Type B pancreatic cell (in vitro differentiated cells): Measurements from ENCODE around the gene DNAH14. TPM values are rescaled to one million over a fixed set of nuclear protein-coding genes. Genes with fewer than 3 reads are reported as not detected.
"Not testable (repeated sequence)": the region's sequence is repeated elsewhere in the genome, so short reads cannot be mapped to it uniquely, and the experiment has no call there.

ENCODE experiments used
- DNase-seq: peaks from one replicate; pipeline ENCODE4 v3.0.0; 2021; ENCODE audit warnings: mixed read lengths; ENCODE audit not compliant: unreplicated experiment; ENCODE audit errors: extremely low spot score
- H3K27ac Mint-ChIP-seq: 2 replicates; pipeline ENCODE4 v1.8.0; 2021; ENCODE audit warnings: mild to moderate bottlenecking, mixed read lengths
- H3K27me3 Mint-ChIP-seq: 2 replicates; pipeline ENCODE4 v1.8.0; 2021; ENCODE audit warnings: mixed read lengths
- H3K36me3 Mint-ChIP-seq: 2 replicates; pipeline ENCODE4 v1.8.0; 2021; ENCODE audit warnings: mixed read lengths
- H3K4me1 Mint-ChIP-seq: one replicate; pipeline ENCODE4 v1.8.0; 2021; ENCODE audit warnings: mixed read lengths; ENCODE audit not compliant: unreplicated experiment
- H3K4me3 Mint-ChIP-seq: 2 replicates; pipeline ENCODE4 v1.8.0; 2021; ENCODE audit warnings: mild to moderate bottlenecking, mixed read lengths
- H3K9me3 Mint-ChIP-seq: 2 replicates; pipeline ENCODE4 v1.8.0; 2021; ENCODE audit warnings: mixed read lengths
- CTCF ChIP-seq: fragments of 200-600 bp; sonication (generic); conservative IDR thresholded peaks from 2 replicates; pipeline ENCODE4 v1.5.0; 2021; ENCODE audit warnings: antibody characterized with exemption, mild to moderate bottlenecking
- total RNA-seq: library from RNA; stranded (reverse); gene quantifications from 2 replicates; pipeline ENCODE4 v1.2.1, GENCODE V29; 2021; ENCODE audit warnings: low replicate concordance

DNAH14 gene
- total RNA-seq, 1 donor from 2014 or later, result 42.1 TPM

- Mint-ChIP-seq H3K27ac (no peak overlapping the region), H3K9me3 (no peaks in the 10 kb centered on the region), H3K36me3 (no peaks in the 10 kb centered on the region), H3K27me3 (no peaks in the 10 kb centered on the region), H3K4me3 (no peak overlapping the region), H3K4me1 (peaks cover 4% of the 10 kb centered on the region)
- no peak for DNase-seq
- peak; percentile 86 for TF ChIP-seq CTCF
These were observed 6.9 kb upstream of the DNAH14 start for GRCh38 chr1:224922404-224923164.

GRCh38 chr1:224923726-224924125, 5.7 kb upstream of the DNAH14 start:
- no peak for DNase-seq
- H3K36me3 Mint-ChIP-seq, result no peaks in the 10 kb centered on the region
- H3K4me3 Mint-ChIP-seq, result no peak overlapping the region
- no peaks in the 10 kb centered on the region for H3K9me3 Mint-ChIP-seq
- peaks cover 4% of the 10 kb centered on the region for H3K4me1 Mint-ChIP-seq
- no peaks in the 10 kb centered on the region for H3K27me3 Mint-ChIP-seq
- TF ChIP-seq CTCF, result no peak
- no peak overlapping the region for H3K27ac Mint-ChIP-seq

- not testable (repeated sequence) for H3K27ac Mint-ChIP-seq, H3K36me3 Mint-ChIP-seq, DNase-seq, H3K4me1 Mint-ChIP-seq, H3K9me3 Mint-ChIP-seq, H3K27me3 Mint-ChIP-seq
- peak overlapping the region; percentile 14 for H3K4me3 Mint-ChIP-seq
These were observed 1.8 kb upstream of the DNAH14 start for GRCh38 chr1:224927631-224928030.

GRCh38 chr1:224928906-224929305, 569 bp upstream of the DNAH14 start:
- no peaks in the 10 kb centered on the region for H3K27me3 Mint-ChIP-seq
- H3K36me3 Mint-ChIP-seq, result peaks cover 21% of the 10 kb centered on the region
- TF ChIP-seq CTCF, result no peak
- H3K4me3 Mint-ChIP-seq, result peak overlapping the region; percentile 90
- no peak for DNase-seq
- H3K27ac Mint-ChIP-seq, result peak overlapping the region; percentile 79
- H3K9me3 Mint-ChIP-seq, result peaks cover 18% of the 10 kb centered on the region
- H3K4me1 Mint-ChIP-seq, result no peaks in the 10 kb centered on the region

- H3K27me3 Mint-ChIP-seq, result no peaks in the 10 kb centered on the region
These were observed 2.1 kb downstream of the DNAH14 start for GRCh38 chr1:224931605-224932004.

More at GRCh38 chr1:224931605-224932004, 2.1 kb downstream of the DNAH14 start:
- peaks cover 36% of the 10 kb centered on the region for H3K9me3 Mint-ChIP-seq
- no peak overlapping the region for H3K4me3 Mint-ChIP-seq
- TF ChIP-seq CTCF, result no peak
- no peak overlapping the region for H3K27ac Mint-ChIP-seq
- no peaks in the 10 kb centered on the region for H3K4me1 Mint-ChIP-seq
- no peak for DNase-seq
- H3K36me3 Mint-ChIP-seq, result peaks cover 38% of the 10 kb centered on the region
